Caco-2 (cell line): ENCODE measurements around the gene AUH. TPM values are rescaled to one million over a fixed set of nuclear protein-coding genes. Genes with fewer than 3 reads are reported as not detected.

Experiments
- BruUV-seq: library from RNA; stranded (reverse); fragments of 400-500 nt; replicated peaks from 2 replicates; lab custom pipeline; 2021; lab: Mats Ljungman, UMichigan
- CTCF ChIA-PET: fragments of 300-600 bp; sonication (Branson Sonifier 250); formaldehyde crosslinking; loops from one replicate; lab custom pipeline; 2022; ENCODE audit warnings: antibody characterized with exemption; lab: Charles Lee
- POLR2A ChIA-PET: fragments of 300-600 bp; sonication (Branson Sonifier 250); formaldehyde crosslinking; loops from one replicate; lab custom pipeline; 2022; ENCODE audit warnings: antibody characterized with exemption; lab: Charles Lee
- DNase-seq, 2 experiments: peaks; one replicate each; pipeline versions ENCODE4 v3.0.0 to v3.0.0-alpha.2; 2020 to 2022
- H3K27me3 ChIP-seq: replicated peaks from 2 replicates; pipeline ENCODE4 v1.6.0; 2011; ENCODE audit warnings: low read length; ENCODE audit not compliant: control insufficient read depth, insufficient read depth
- H3K36me3 ChIP-seq: 2 replicates; pipeline ENCODE4 v1.5.1; 2011; ENCODE audit warnings: low read length; ENCODE audit not compliant: control insufficient read depth, insufficient read depth
- H3K4me1 ChIP-seq: fragments of 250-450 bp; sonication (Bioruptor Pico); 2 replicates; pipeline ENCODE4 v1.5.1; 2020; ENCODE audit warnings: mild to moderate bottlenecking
- H3K4me3 ChIP-seq: 2 replicates; pipeline ENCODE4 v1.5.1; 2011; ENCODE audit warnings: low read depth, mild to moderate bottlenecking, control low read depth, low read length
- H3K9me3 ChIP-seq: fragments of 250-450 bp; sonication (Bioruptor Pico); 2 replicates; pipeline ENCODE4 v1.5.1; 2020; ENCODE audit warnings: mild to moderate bottlenecking, moderate library complexity
- H3K27ac Mint-ChIP-seq: one replicate; pipeline ENCODE4 v1.8.0; 2022; ENCODE audit warnings: mixed read lengths; ENCODE audit not compliant: unreplicated experiment
- H3K27me3 Mint-ChIP-seq: one replicate; pipeline ENCODE4 v1.8.0; 2022; ENCODE audit warnings: mixed read lengths; ENCODE audit not compliant: insufficient read depth, unreplicated experiment
- H3K36me3 Mint-ChIP-seq: one replicate; pipeline ENCODE4 v1.8.0; 2022; ENCODE audit warnings: mild to moderate bottlenecking, mixed read lengths; ENCODE audit not compliant: insufficient read depth, unreplicated experiment
- H3K4me1 Mint-ChIP-seq: one replicate; pipeline ENCODE4 v1.8.0; 2022; ENCODE audit warnings: low read depth, mixed read lengths; ENCODE audit not compliant: unreplicated experiment
- H3K4me3 Mint-ChIP-seq: one replicate; pipeline ENCODE4 v1.8.0; 2022; ENCODE audit warnings: mild to moderate bottlenecking, moderate library complexity, mixed read lengths; ENCODE audit not compliant: unreplicated experiment
- H3K9me3 Mint-ChIP-seq: one replicate; pipeline ENCODE4 v1.8.0; 2022; ENCODE audit warnings: mixed read lengths; ENCODE audit not compliant: unreplicated experiment
- intact Hi-C: fragments of 100-400 bp; cut with micrococcal nuclease; formaldehyde crosslinking; loops from one replicate; pipeline ENCODE4 v1.10.0; 2022; ENCODE audit not compliant: unreplicated experiment
- total RNA-seq: library from RNA; stranded (reverse); gene quantifications from 2 replicates; pipeline ENCODE4 v1.2.3, GENCODE V29; 2022
- TF ChIP-seq, protein P1 (sequence below), 2 experiments: fragments of 200-600 bp in 1 of 2; IDR thresholded peaks; 1 replicate in 1 of 2; 2 replicates in 1 of 2; pipeline versions ENCODE4 v1.5.1 to v1.8.0; 2011 to 2022; ENCODE audit warnings: antibody characterized with exemption in 1 of 2, control low read depth in 1 of 2, inconsistent platforms in 1 of 2, low read depth in 1 of 2, low read length in 1 of 2, mild to moderate bottlenecking in 1 of 2, moderate library complexity in 1 of 2; ENCODE audit not compliant: insufficient read depth in 1 of 2, severe bottlenecking in 1 of 2, unreplicated experiment in 1 of 2

The AUH gene
- total RNA-seq, 1 experiment from 2014 or later = 10.3 TPM

DNA sequence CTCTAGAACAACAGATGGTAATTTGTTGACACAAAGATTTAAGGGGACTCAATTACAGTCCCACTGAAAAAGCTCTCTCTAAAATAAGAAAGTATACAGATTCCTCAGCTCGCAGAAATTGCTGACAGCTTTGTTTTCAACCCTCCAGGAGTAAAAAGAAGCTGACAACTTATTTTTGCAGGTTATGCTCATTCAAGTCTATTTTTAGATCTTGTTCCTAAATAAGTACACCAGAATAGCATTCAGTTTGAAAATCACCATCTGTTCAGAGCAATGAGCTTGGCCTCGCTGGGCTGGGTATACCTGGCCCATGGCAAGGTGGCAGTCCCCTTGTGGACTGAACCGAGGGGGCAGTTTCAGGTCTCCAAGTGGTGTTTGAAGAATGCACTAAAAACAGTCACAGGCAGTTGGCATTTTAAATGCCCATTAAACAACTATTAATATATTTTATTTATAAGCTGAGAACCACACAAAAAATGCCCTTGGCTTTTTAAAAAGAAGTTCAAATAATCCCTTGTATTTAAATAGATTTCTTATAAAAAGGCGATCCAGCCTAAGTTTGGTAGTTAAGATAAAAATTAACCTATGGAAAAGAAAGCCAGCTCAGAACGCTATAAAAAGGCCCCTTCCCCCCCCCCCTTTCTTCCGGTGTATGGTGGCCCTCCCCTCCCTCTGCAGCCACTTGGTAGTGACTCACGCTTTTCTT lies 169.2 kb downstream of the AUH start:
- Mint-ChIP-seq H3K4me1 (no peaks in the 10 kb centered on the region), H3K27me3 (no peaks in the 10 kb centered on the region), H3K36me3 (peaks cover 9% of the 10 kb centered on the region), H3K27ac (peak overlapping the region; percentile 96), H3K9me3 (no peaks in the 10 kb centered on the region), H3K4me3 (peak overlapping the region; percentile 86)
- intact Hi-C loops = loop anchor here (10.0 kb wide), 1 partner anchor 158 kb away; no protein-coding TSS in a partner anchor
- H3K36me3 ChIP-seq = no peaks in the 10 kb centered on the region
- peak overlapping the region; percentile 41 for H3K4me3 ChIP-seq
- H3K27me3 ChIP-seq = no peaks in the 10 kb centered on the region
- no peaks in the 10 kb centered on the region for H3K9me3 ChIP-seq
- no peak for DNase-seq
- peaks cover 35% of the 10 kb centered on the region for H3K4me1 ChIP-seq
- ChIA-PET POLR2A (no interaction called here), CTCF (no interaction called here)
- TF ChIP-seq, protein P1, sequence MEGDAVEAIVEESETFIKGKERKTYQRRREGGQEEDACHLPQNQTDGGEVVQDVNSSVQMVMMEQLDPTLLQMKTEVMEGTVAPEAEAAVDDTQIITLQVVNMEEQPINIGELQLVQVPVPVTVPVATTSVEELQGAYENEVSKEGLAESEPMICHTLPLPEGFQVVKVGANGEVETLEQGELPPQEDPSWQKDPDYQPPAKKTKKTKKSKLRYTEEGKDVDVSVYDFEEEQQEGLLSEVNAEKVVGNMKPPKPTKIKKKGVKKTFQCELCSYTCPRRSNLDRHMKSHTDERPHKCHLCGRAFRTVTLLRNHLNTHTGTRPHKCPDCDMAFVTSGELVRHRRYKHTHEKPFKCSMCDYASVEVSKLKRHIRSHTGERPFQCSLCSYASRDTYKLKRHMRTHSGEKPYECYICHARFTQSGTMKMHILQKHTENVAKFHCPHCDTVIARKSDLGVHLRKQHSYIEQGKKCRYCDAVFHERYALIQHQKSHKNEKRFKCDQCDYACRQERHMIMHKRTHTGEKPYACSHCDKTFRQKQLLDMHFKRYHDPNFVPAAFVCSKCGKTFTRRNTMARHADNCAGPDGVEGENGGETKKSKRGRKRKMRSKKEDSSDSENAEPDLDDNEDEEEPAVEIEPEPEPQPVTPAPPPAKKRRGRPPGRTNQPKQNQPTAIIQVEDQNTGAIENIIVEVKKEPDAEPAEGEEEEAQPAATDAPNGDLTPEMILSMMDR (IDR thresholded peaks at IDR 0.05; ENCODE audit: insufficient read depth in 1 of 2, low read depth in 1 of 2, low read length in 1 of 2, severe bottlenecking in 1 of 2, unreplicated experiment in 1 of 2) = no peak
- no TSS peak for BruUV-seq

DNA sequence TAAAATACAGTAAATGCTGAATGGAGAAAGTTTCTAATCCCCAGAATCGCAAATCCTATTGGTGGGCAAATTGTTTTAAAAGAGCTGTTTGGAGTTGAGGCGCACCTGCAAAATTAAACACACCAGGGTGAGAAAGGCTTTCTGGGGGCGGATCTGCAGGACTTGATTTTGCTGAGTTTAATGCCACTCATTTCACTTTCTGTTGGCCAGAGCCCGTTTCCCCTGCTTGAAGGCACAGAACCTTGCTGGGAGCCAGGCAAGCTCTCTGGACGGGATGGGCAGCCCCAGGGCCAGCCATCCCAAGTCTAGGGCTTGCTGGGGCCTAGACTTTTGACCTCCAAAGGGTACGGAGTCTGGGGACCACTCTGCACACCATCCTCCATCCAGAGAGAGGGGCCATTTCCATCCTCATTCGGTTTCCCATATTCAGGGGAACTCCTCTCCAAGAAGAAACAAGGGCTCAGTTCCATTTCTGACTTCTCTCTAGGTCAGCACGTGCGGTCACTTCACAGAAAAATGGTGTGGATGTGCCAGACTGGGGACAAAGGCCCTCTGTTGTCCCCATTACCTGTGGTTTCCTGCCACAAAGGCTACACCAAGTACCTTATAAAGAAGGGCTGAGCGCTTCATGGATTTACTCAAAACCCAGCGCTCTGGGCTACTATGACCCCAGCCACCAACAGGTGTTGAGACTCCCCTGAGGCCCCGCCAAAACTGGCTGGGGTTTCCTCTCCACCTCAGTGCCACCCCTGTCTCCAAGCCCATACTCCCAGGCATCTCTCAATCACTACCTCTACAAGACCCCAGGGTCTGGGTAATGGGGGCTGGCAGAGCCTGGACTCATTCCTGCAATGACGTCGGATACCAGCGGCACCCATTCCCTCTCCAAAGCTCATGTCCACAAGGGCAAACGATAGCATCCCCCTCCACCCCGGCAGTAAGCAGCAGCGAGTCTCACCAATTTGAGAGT lies 170.0 kb downstream of the AUH start:
- Histone ChIP-seq H3K27me3 (no peaks in the 10 kb centered on the region), H3K4me3 (no peak overlapping the region), H3K4me1 (peaks cover 30% of the 10 kb centered on the region), H3K36me3 (no peaks in the 10 kb centered on the region), H3K9me3 (no peaks in the 10 kb centered on the region)
- Mint-ChIP-seq H3K4me3 (no peak overlapping the region), H3K27me3 (no peaks in the 10 kb centered on the region), H3K4me1 (no peaks in the 10 kb centered on the region), H3K36me3 (peaks cover 9% of the 10 kb centered on the region), H3K9me3 (no peaks in the 10 kb centered on the region), H3K27ac (peak overlapping the region; percentile 74)
- ChIA-PET CTCF (no interaction called here), POLR2A (interaction anchor here (0.6 kb wide), 1 partner anchor 20 kb away, joined by 4 read pairs; no protein-coding TSS in a partner anchor)
- intact Hi-C loops = loop anchor here (10.0 kb wide), 1 partner anchor 157 kb away; no protein-coding TSS in a partner anchor
- no peak for DNase-seq
- TF ChIP-seq, protein P1 (IDR thresholded peaks at IDR 0.05; ENCODE audit: insufficient read depth in 1 of 2, low read depth in 1 of 2, low read length in 1 of 2, severe bottlenecking in 1 of 2, unreplicated experiment in 1 of 2) = no peak
- no TSS peak for BruUV-seq

DNA sequence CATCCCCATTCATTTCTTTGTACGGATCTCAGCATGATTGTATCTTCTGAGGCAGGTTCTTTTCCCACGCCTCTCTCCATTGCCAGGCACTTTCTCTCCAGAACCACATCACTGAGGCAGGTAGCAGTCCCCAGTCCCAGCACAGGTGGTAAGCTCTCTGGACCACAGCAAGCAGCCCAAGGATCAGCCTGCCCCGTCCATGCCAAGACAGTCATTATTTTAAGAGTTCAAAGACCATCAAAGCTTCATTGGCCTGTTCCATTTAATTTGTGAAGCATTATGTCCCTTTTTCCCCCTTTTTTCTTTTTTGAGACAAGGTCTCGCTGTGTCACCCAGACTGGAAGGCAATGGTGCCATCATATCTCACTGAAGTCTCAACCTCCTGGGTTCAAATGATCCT lies 171.7 kb downstream of the AUH start:
- Histone ChIP-seq H3K9me3 (no peaks in the 10 kb centered on the region), H3K36me3 (no peaks in the 10 kb centered on the region), H3K27me3 (no peaks in the 10 kb centered on the region), H3K4me3 (no peak overlapping the region), H3K4me1 (peaks cover 14% of the 10 kb centered on the region; the same call in 1 of the 2 replicates)
- DNase-seq = no peak
- Mint-ChIP-seq H3K27me3 (no peaks in the 10 kb centered on the region), H3K9me3 (no peaks in the 10 kb centered on the region), H3K27ac (no peak overlapping the region), H3K36me3 (peaks cover 9% of the 10 kb centered on the region), H3K4me3 (no peak overlapping the region), H3K4me1 (no peaks in the 10 kb centered on the region)
- ChIA-PET CTCF (no interaction called here), POLR2A (no interaction called here)
- no TSS peak for BruUV-seq
- intact Hi-C loops = loop anchor here (10.0 kb wide), 1 partner anchor 155 kb away; no protein-coding TSS in a partner anchor
- TF ChIP-seq, protein P1 (IDR thresholded peaks at IDR 0.05; ENCODE audit: insufficient read depth in 1 of 2, low read depth in 1 of 2, low read length in 1 of 2, severe bottlenecking in 1 of 2, unreplicated experiment in 1 of 2) = no peak
